Measurements from ENCODE around the gene CHCHD6. TPM values are rescaled to one million over a fixed set of nuclear protein-coding genes. Genes with fewer than 3 reads are reported as not detected.

CHCHD6 gene
- total RNA-seq, 1 donor = 10.9 TPM

GRCh38 chr3:126780666-126781065 is 76.6 kb downstream of the CHCHD6 start:
- no peak for TF ChIP-seq CTCF (IDR thresholded peaks at IDR 0.05; ENCODE audit: extremely low read depth, low read depth, low read length)
- H3K27ac ChIP-seq (ENCODE audit: low read depth, low read length) = no peak overlapping the region

DNA sequence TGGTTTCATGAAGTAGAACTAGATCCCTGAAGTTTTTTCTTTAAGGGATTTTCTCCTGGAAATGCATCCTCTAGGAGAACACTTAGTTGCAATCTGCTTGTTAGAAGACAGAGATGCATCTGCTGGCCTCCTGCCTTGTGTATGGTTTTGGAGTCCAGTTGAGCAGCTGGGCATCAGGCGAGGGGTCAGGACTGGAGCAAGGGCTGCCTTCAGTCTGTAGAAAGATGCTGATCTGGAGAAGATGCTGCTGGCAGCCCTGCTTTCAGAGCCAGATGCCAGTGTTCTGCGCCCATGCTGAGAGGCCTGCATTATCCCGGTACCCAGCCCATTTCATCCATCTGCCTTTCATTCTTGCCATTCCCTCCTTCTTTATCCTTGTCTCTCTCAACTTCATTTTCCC is 77.4 kb downstream of the CHCHD6 start:
- peak overlapping the region; percentile 15 for H3K4me3 ChIP-seq (ENCODE audit: insufficient read depth, low read length)
- H3K4me2 ChIP-seq (ENCODE audit: insufficient read depth, low read length) = peak overlapping the region; percentile 76
- no peaks in the 10 kb centered on the region for H3K79me2 ChIP-seq (ENCODE audit: insufficient read depth, low read length)
- peaks cover 44% of the 10 kb centered on the region for H3K4me1 ChIP-seq (ENCODE audit: insufficient read depth, low read length)
- no peaks in the 10 kb centered on the region for H3K9me3 ChIP-seq (ENCODE audit: low read depth, low read length)
- peak overlapping the region; percentile 96 for H3K27ac ChIP-seq (ENCODE audit: low read depth, low read length)
- H3K36me3 ChIP-seq (ENCODE audit: insufficient read depth, low read length) = no peaks in the 10 kb centered on the region
- no peak for TF ChIP-seq CTCF (IDR thresholded peaks at IDR 0.05; ENCODE audit: extremely low read depth, low read depth, low read length)
- H4K20me1 ChIP-seq (ENCODE audit: insufficient read depth, low read length) = no peaks in the 10 kb centered on the region
- H3K27me3 ChIP-seq (ENCODE audit: insufficient read depth, low read length) = no peaks in the 10 kb centered on the region
- H2AFZ ChIP-seq (ENCODE audit: low read length) = peak overlapping the region; percentile 28
- DNase-seq (ENCODE audit: insufficient read length, low spot score, missing footprints) = no peak

More at GRCh38 chr3:126780666-126781065, 76.6 kb downstream of the CHCHD6 start:
- no peak overlapping the region for H2AFZ ChIP-seq (ENCODE audit: low read length)
- no peaks in the 10 kb centered on the region for H3K9me3 ChIP-seq (ENCODE audit: low read depth, low read length)
- no peak for DNase-seq (ENCODE audit: insufficient read length, low spot score, missing footprints)
- no peaks in the 10 kb centered on the region for H3K27me3 ChIP-seq (ENCODE audit: insufficient read depth, low read length)
- H4K20me1 ChIP-seq (ENCODE audit: insufficient read depth, low read length) = no peaks in the 10 kb centered on the region
- H3K36me3 ChIP-seq (ENCODE audit: insufficient read depth, low read length) = no peaks in the 10 kb centered on the region
- no peaks in the 10 kb centered on the region for H3K79me2 ChIP-seq (ENCODE audit: insufficient read depth, low read length)
- H3K4me2 ChIP-seq (ENCODE audit: insufficient read depth, low read length) = no peak overlapping the region
- H3K4me1 ChIP-seq (ENCODE audit: insufficient read depth, low read length) = peaks cover 44% of the 10 kb centered on the region
- no peak overlapping the region for H3K4me3 ChIP-seq (ENCODE audit: insufficient read depth, low read length)

- H3K27me3 ChIP-seq (ENCODE audit: insufficient read depth, low read length) = no peaks in the 10 kb centered on the region
- H2AFZ ChIP-seq (ENCODE audit: low read length) = peak overlapping the region; percentile 28
- no peak for TF ChIP-seq CTCF (IDR thresholded peaks at IDR 0.05; ENCODE audit: extremely low read depth, low read depth, low read length)
- H3K4me2 ChIP-seq (ENCODE audit: insufficient read depth, low read length) = peak overlapping the region; percentile 76
- DNase-seq (ENCODE audit: insufficient read length, low spot score, missing footprints) = peak; percentile 56
- H3K4me1 ChIP-seq (ENCODE audit: insufficient read depth, low read length) = peaks cover 44% of the 10 kb centered on the region
- no peaks in the 10 kb centered on the region for H3K9me3 ChIP-seq (ENCODE audit: low read depth, low read length)
- H3K79me2 ChIP-seq (ENCODE audit: insufficient read depth, low read length) = no peaks in the 10 kb centered on the region
- peak overlapping the region; percentile 96 for H3K27ac ChIP-seq (ENCODE audit: low read depth, low read length)
- H4K20me1 ChIP-seq (ENCODE audit: insufficient read depth, low read length) = no peaks in the 10 kb centered on the region
- H3K36me3 ChIP-seq (ENCODE audit: insufficient read depth, low read length) = no peaks in the 10 kb centered on the region
- peak overlapping the region; percentile 41 for H3K4me3 ChIP-seq (ENCODE audit: insufficient read depth, low read length)
Measured at GRCh38 chr3:126781889-126782491, 78.0 kb downstream of the CHCHD6 start.

DNA sequence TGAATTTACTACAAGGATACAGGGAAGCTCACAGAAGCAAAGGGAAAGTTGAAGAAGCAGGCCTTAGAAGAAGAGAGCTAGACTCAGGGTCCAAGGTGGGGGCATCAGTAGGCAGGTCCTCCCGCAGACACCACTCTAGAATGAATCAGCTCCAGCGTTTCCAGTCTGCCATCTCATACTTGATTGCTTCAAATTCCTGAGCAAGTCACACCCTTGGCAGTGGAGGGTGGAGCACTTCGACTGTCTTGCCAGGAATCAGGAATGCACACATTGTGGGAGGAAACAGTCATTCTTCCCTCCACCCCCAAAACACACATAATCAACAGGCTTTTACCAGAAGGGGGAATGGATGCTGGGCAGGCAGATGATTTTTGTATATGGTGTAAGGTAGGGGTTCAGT is 78.5 kb downstream of the CHCHD6 start:
- Histone ChIP-seq H2AFZ (ENCODE audit: low read length) (peak overlapping the region; percentile 28), H3K27me3 (ENCODE audit: insufficient read depth, low read length) (no peaks in the 10 kb centered on the region), H4K20me1 (ENCODE audit: insufficient read depth, low read length) (no peaks in the 10 kb centered on the region), H3K27ac (ENCODE audit: low read depth, low read length) (peak overlapping the region; percentile 96), H3K4me1 (ENCODE audit: insufficient read depth, low read length) (peaks cover 40% of the 10 kb centered on the region), H3K4me3 (ENCODE audit: insufficient read depth, low read length) (peak overlapping the region; percentile 41), H3K36me3 (ENCODE audit: insufficient read depth, low read length) (no peaks in the 10 kb centered on the region), H3K79me2 (ENCODE audit: insufficient read depth, low read length) (no peaks in the 10 kb centered on the region), H3K4me2 (ENCODE audit: insufficient read depth, low read length) (peak overlapping the region; percentile 76), H3K9me3 (ENCODE audit: low read depth, low read length) (no peaks in the 10 kb centered on the region)
- no peak for TF ChIP-seq CTCF (IDR thresholded peaks at IDR 0.05; ENCODE audit: extremely low read depth, low read depth, low read length)
- DNase-seq (ENCODE audit: insufficient read length, low spot score, missing footprints) = peak; percentile 59
